Mucosa of rectum (tissue), 2 donors: ENCODE measurements around the gene EPB41.
"Not testable (repeated sequence)": the region's sequence is repeated elsewhere in the genome, so short reads cannot be mapped to it uniquely, and the experiment has no call there.

Source experiments
- H3K27ac ChIP-seq, 2 donors: one replicate each; pipeline ENCODE4 v1.7.0; 2013; ENCODE audit warnings: inconsistent platforms in 2 of 2, low read depth in 2 of 2, low read length in 2 of 2
- H3K27me3 ChIP-seq, 2 donors: one replicate each; pipeline ENCODE4 v1.7.0; 2013; ENCODE audit warnings: low read length in 2 of 2; ENCODE audit not compliant: control insufficient read depth in 2 of 2, insufficient read depth in 2 of 2
- H3K36me3 ChIP-seq, 2 donors: one replicate each; pipeline ENCODE4 v1.7.0; 2013; ENCODE audit warnings: low read length in 2 of 2; ENCODE audit not compliant: control insufficient read depth in 2 of 2, insufficient read depth in 2 of 2
- H3K4me1 ChIP-seq, 2 donors: one replicate each; pipeline ENCODE4 v1.7.0; 2013; ENCODE audit warnings: low read length in 2 of 2, mild to moderate bottlenecking in 1 of 2; ENCODE audit not compliant: control insufficient read depth in 2 of 2, insufficient read depth in 2 of 2
- H3K4me3 ChIP-seq, 2 donors: one replicate each; pipeline ENCODE4 v1.7.0; 2013; ENCODE audit warnings: low read length in 2 of 2
- H3K9ac ChIP-seq, 2 donors: one replicate each; pipeline ENCODE4 v1.7.0; 2013; ENCODE audit warnings: low read length in 2 of 2, low read depth in 1 of 2, mild to moderate bottlenecking in 1 of 2
- H3K9me3 ChIP-seq, 2 donors: one replicate each; pipeline ENCODE4 v1.7.0; 2013; ENCODE audit warnings: low read length in 2 of 2; ENCODE audit not compliant: control insufficient read depth in 2 of 2
- donor health status: healthy.
- donor health status: Normal muscosa, but diverticular disease.

Gene EPB41

GRCh38 chr1:29062157-29062942 is 148.0 kb downstream of the EPB41 start:
- Histone ChIP-seq H3K4me3 (no peak overlapping the region), H3K9me3 (no peaks in the 10 kb centered on the region), H3K27me3 (no peaks in the 10 kb centered on the region), H3K36me3 (peaks cover 0 to 7% of the 10 kb centered on the region in 2 donors), H3K9ac (no peak overlapping the region), H3K4me1 (no peaks in the 10 kb centered on the region), H3K27ac (no peak overlapping the region)

- no peaks in the 10 kb centered on the region for H3K27me3 ChIP-seq
- H3K9ac ChIP-seq, result no peak overlapping the region
- no peaks in the 10 kb centered on the region for H3K9me3 ChIP-seq
- peaks cover 0 to 7% of the 10 kb centered on the region in 2 donors for H3K36me3 ChIP-seq
- H3K4me1 ChIP-seq, result no peaks in the 10 kb centered on the region
- no peak overlapping the region for H3K4me3 ChIP-seq
- no peak overlapping the region for H3K27ac ChIP-seq
Observed at GRCh38 chr1:29064064-29064463, 149.7 kb downstream of the EPB41 start.

GRCh38 chr1:29077155-29077554 is 162.8 kb downstream of the EPB41 start:
- Histone ChIP-seq H3K27me3 (no peaks in the 10 kb centered on the region), H3K9ac (no peak overlapping the region), H3K4me3 (no peak overlapping the region), H3K9me3 (no peaks in the 10 kb centered on the region), H3K27ac (no peak overlapping the region), H3K36me3 (peaks cover 0 to 3% of the 10 kb centered on the region in 2 donors), H3K4me1 (no peaks in the 10 kb centered on the region)

GRCh38 chr1:29079916-29080629 is 165.7 kb downstream of the EPB41 start:
- not testable (repeated sequence) for H3K9me3 ChIP-seq, H3K27ac ChIP-seq

GRCh38 chr1:29081201-29081600 is 166.8 kb downstream of the EPB41 start:
- no peak overlapping the region for H3K9ac ChIP-seq
- H3K27ac ChIP-seq, result no peak overlapping the region
- no peak overlapping the region for H3K4me3 ChIP-seq
- no peaks in the 10 kb centered on the region for H3K4me1 ChIP-seq
- H3K36me3 ChIP-seq, result no peaks in the 10 kb centered on the region
- H3K27me3 ChIP-seq, result no peaks in the 10 kb centered on the region
- H3K9me3 ChIP-seq, result no peaks in the 10 kb centered on the region

More at GRCh38 chr1:29079916-29080629, 165.7 kb downstream of the EPB41 start:
- not testable (repeated sequence) for H3K36me3 ChIP-seq, H3K4me3 ChIP-seq, H3K9ac ChIP-seq, H3K27me3 ChIP-seq, H3K4me1 ChIP-seq

- Histone ChIP-seq H3K36me3 (no peaks in the 10 kb centered on the region), H3K4me3 (no peak overlapping the region), H3K9me3 (no peaks in the 10 kb centered on the region), H3K9ac (no peak overlapping the region), H3K27ac (peak overlapping the region in 1 of 2 donors; percentile 33), H3K27me3 (no peaks in the 10 kb centered on the region), H3K4me1 (no peaks in the 10 kb centered on the region)
Observed at GRCh38 chr1:29082519-29082918, 168.2 kb downstream of the EPB41 start.

GRCh38 chr1:29083317-29084195 is 169.2 kb downstream of the EPB41 start:
- H3K36me3 ChIP-seq, result peaks cover 0 to under 1% of the 10 kb centered on the region in 2 donors
- H3K4me1 ChIP-seq, result no peaks in the 10 kb centered on the region
- H3K9me3 ChIP-seq, result no peaks in the 10 kb centered on the region
- H3K27me3 ChIP-seq, result no peaks in the 10 kb centered on the region
- no peak overlapping the region for H3K4me3 ChIP-seq
- H3K9ac ChIP-seq, result no peak overlapping the region
- H3K27ac ChIP-seq, result no peak overlapping the region

- Histone ChIP-seq H3K36me3 (peaks cover under 1 to 3% of the 10 kb centered on the region in 2 donors), H3K9ac (no peak overlapping the region), H3K4me1 (no peaks in the 10 kb centered on the region), H3K9me3 (no peaks in the 10 kb centered on the region), H3K27ac (no peak overlapping the region), H3K4me3 (no peak overlapping the region), H3K27me3 (no peaks in the 10 kb centered on the region)
Observed at GRCh38 chr1:29084196-29084521, 169.8 kb downstream of the EPB41 start.

GRCh38 chr1:29090937-29091618 is 176.7 kb downstream of the EPB41 start:
- H3K9ac ChIP-seq, result no peak overlapping the region
- no peaks in the 10 kb centered on the region for H3K4me1 ChIP-seq
- peaks cover 2 to 3% of the 10 kb centered on the region in 2 donors for H3K36me3 ChIP-seq
- H3K27ac ChIP-seq, result no peak overlapping the region
- H3K9me3 ChIP-seq, result no peaks in the 10 kb centered on the region
- H3K4me3 ChIP-seq, result no peak overlapping the region
- H3K27me3 ChIP-seq, result no peaks in the 10 kb centered on the region
